ENCODE measurements around the gene GRID1.

Gene GRID1

GRCh38 chr10:86349474-86349873 is 17.1 kb downstream of the GRID1 start:
- Histone ChIP-seq H3K36me3 (ENCODE audit: control insufficient read depth in 2 of 2, insufficient read depth in 1 of 2, low read length in 2 of 2) (no peaks in the 10 kb centered on the region), H3K27ac (ENCODE audit: extremely low read depth, low read depth, low read length) (no peak overlapping the region), H3K4me3 (ENCODE audit: low read depth, low read length) (no peak overlapping the region), H3K4me1 (ENCODE audit: control insufficient read depth, insufficient read depth, low read length) (no peaks in the 10 kb centered on the region), H3K9me3 (ENCODE audit: control insufficient read depth, insufficient read depth, low read depth, low read length) (no peaks in the 10 kb centered on the region)
- CTCF ChIA-PET: interaction anchor here (0.6 to 3.1 kb wide), 8 partner anchors 11 to 691 kb away, joined by 3 to 34 read pairs (median 3); no protein-coding TSS in a partner anchor
- POLR2A ChIA-PET: no interaction called here
- TF ChIP-seq ZNF654 (tag by site-specific recombination; IDR thresholded peaks at IDR 0.05; ENCODE audit: low read depth) (no peak), CTCF (tag by site-specific recombination; IDR thresholded peaks at IDR 0.05) (peak; percentile 92), ZNF544 (tag by site-specific recombination; IDR thresholded peaks at IDR 0.05) (no peak), ZIC2 (tag by site-specific recombination; IDR thresholded peaks at IDR 0.05) (0 out of 2 replicates have a peak, but pooled peaks have one; percentile 20), ZNF660 (tag by site-specific recombination; IDR thresholded peaks at IDR 0.05) (0 out of 2 replicates have a peak, but pooled peaks have one; percentile 43), ZNF2 (tag by site-specific recombination; IDR thresholded peaks at IDR 0.05) (peak; percentile 59; the same call in 1 of the 2 replicates)
- TF ChIP-seq, protein P1, sequence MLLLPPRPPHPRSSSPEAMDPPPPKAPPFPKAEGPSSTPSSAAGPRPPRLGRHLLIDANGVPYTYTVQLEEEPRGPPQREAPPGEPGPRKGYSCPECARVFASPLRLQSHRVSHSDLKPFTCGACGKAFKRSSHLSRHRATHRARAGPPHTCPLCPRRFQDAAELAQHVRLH (tag by site-specific recombination; IDR thresholded peaks at IDR 0.05): no peak

GRCh38 chr10:86348321-86349210 is 18.0 kb downstream of the GRID1 start:
- CTCF ChIA-PET: interaction anchor here (0.8 to 3.1 kb wide), 6 partner anchors 12 to 353 kb away, joined by 3 to 34 read pairs (median 4); no protein-coding TSS in a partner anchor
- no peak for TF ChIP-seq ZNF513 (tag by site-specific recombination; IDR thresholded peaks at IDR 0.05)
- no peak for TF ChIP-seq SP2 (tag by site-specific recombination; IDR thresholded peaks at IDR 0.05)
- TF ChIP-seq ZNF404 (tag by site-specific recombination; IDR thresholded peaks at IDR 0.05): no peak
- TF ChIP-seq ZFP3 (tag by site-specific recombination; IDR thresholded peaks at IDR 0.05; ENCODE audit: low read depth): no peak
- TF ChIP-seq ZNF654 (tag by site-specific recombination; IDR thresholded peaks at IDR 0.05; ENCODE audit: low read depth): no peak
- no peak for TF ChIP-seq ZNF571 (tag by site-specific recombination; IDR thresholded peaks at IDR 0.05)
- no peak for TF ChIP-seq MEIS1 (CRISPR knock-in tag; IDR thresholded peaks at IDR 0.05; ENCODE audit: borderline replicate concordance)
- no peak for TF ChIP-seq ZSCAN5A (tag by site-specific recombination; IDR thresholded peaks at IDR 0.05)
- no peak for TF ChIP-seq SP7 (tag by site-specific recombination; IDR thresholded peaks at IDR 0.05)
- no peak for TF ChIP-seq ZNF138 (tag by site-specific recombination; IDR thresholded peaks at IDR 0.05; ENCODE audit: borderline replicate concordance)
- no peak for TF ChIP-seq ZNF223 (tag by site-specific recombination; IDR thresholded peaks at IDR 0.05)
- no peak for TF ChIP-seq ZNF785 (tag by site-specific recombination; IDR thresholded peaks at IDR 0.05)
- no peak for TF ChIP-seq BCL11B (tag by site-specific recombination; IDR thresholded peaks at IDR 0.05; ENCODE audit: low read depth)
- no peak for TF ChIP-seq ZNF610 (tag by site-specific recombination; IDR thresholded peaks at IDR 0.05; ENCODE audit: borderline replicate concordance)
- TF ChIP-seq, protein P2, sequence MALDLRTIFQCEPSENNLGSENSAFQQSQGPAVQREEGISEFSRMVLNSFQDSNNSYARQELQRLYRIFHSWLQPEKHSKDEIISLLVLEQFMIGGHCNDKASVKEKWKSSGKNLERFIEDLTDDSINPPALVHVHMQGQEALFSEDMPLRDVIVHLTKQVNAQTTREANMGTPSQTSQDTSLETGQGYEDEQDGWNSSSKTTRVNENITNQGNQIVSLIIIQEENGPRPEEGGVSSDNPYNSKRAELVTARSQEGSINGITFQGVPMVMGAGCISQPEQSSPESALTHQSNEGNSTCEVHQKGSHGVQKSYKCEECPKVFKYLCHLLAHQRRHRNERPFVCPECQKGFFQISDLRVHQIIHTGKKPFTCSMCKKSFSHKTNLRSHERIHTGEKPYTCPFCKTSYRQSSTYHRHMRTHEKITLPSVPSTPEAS (tag by site-specific recombination; IDR thresholded peaks at IDR 0.05): no peak
- TF ChIP-seq CTCF (tag by site-specific recombination; IDR thresholded peaks at IDR 0.05): no peak
- no peak for TF ChIP-seq YY2 (tag by site-specific recombination; IDR thresholded peaks at IDR 0.05)
- no peak for TF ChIP-seq ZNF626 (tag by site-specific recombination; IDR thresholded peaks at IDR 0.05)
- TF ChIP-seq ZNF488 (tag by site-specific recombination; IDR thresholded peaks at IDR 0.05): no peak
- H3K4me1 ChIP-seq (ENCODE audit: control insufficient read depth, insufficient read depth, low read length): no peaks in the 10 kb centered on the region
- no peak overlapping the region for H3K27ac ChIP-seq (ENCODE audit: extremely low read depth, low read depth, low read length)
- H3K4me3 ChIP-seq (ENCODE audit: low read depth, low read length): no peak overlapping the region
- POLR2A ChIA-PET: no interaction called here
- H3K36me3 ChIP-seq (ENCODE audit: control insufficient read depth in 2 of 2, insufficient read depth in 1 of 2, low read length in 2 of 2): no peaks in the 10 kb centered on the region
- H3K9me3 ChIP-seq (ENCODE audit: control insufficient read depth, insufficient read depth, low read depth, low read length): no peaks in the 10 kb centered on the region
